CD14-positive monocyte (primary cell): Measurements from ENCODE around the gene TRIM56. TPM values are rescaled to one million over a fixed set of nuclear protein-coding genes. Genes with fewer than 3 reads are reported as not detected.

Experiments used
- DNase-seq, 3 donors: peaks; one replicate each; pipeline ENCODE4 v3.0.0-alpha.2; 2011 to 2022
- H2AFZ ChIP-seq: 2 replicates; pipeline ENCODE4 v1.6.0; 2012; ENCODE audit warnings: mild to moderate bottlenecking, low read depth, low read length, inconsistent platforms; ENCODE audit not compliant: insufficient read depth, poor library complexity, severe bottlenecking
- H3K27ac ChIP-seq, 2 donors: 1 replicate in 1 of 2; 2 replicates in 1 of 2; pipeline ENCODE4 v1.5.1; 2012 to 2013; ENCODE audit warnings: low read length in 2 of 2, control low read depth in 1 of 2, inconsistent platforms in 1 of 2, low read depth in 1 of 2, mild to moderate bottlenecking in 1 of 2
- H3K27me3 ChIP-seq, 2 donors: one replicate each; pipeline versions ENCODE4 v1.6.0 to v1.6.1; 2011 to 2013; ENCODE audit warnings: low read length in 2 of 2; ENCODE audit not compliant: control insufficient read depth in 2 of 2, insufficient read depth in 2 of 2
- H3K36me3 ChIP-seq, 2 donors: replicated peaks in 1 of 2; 1 replicate in 1 of 2; 2 replicates in 1 of 2; pipeline versions ENCODE4 v1.5.1 to v1.6.1; 2012 to 2013; ENCODE audit warnings: low read length in 2 of 2, control low read depth in 1 of 2, inconsistent platforms in 1 of 2, mild to moderate bottlenecking in 1 of 2; ENCODE audit not compliant: insufficient read depth in 2 of 2, control insufficient read depth in 1 of 2
- H3K4me1 ChIP-seq, 2 donors: 1 replicate in 1 of 2; 2 replicates in 1 of 2; pipeline versions ENCODE4 v1.5.1 to v1.6.1; 2012 to 2013; ENCODE audit warnings: low read length in 2 of 2, control low read depth in 1 of 2, inconsistent platforms in 1 of 2, mild to moderate bottlenecking in 1 of 2, moderate library complexity in 1 of 2; ENCODE audit not compliant: insufficient read depth in 2 of 2, control insufficient read depth in 1 of 2
- H3K4me2 ChIP-seq: replicated peaks from 2 replicates; pipeline ENCODE3; 2012; ENCODE audit warnings: low read length, moderate library complexity, mild to moderate bottlenecking; ENCODE audit not compliant: poor library complexity, severe bottlenecking; ENCODE audit errors: extremely low read depth
- H3K4me3 ChIP-seq, 3 experiments: fragments of 200-600 bp in 1 of 3; sonication (generic) in 1 of 3; replicated peaks in 1 of 3; 1 replicate in 2 of 3; 2 replicates in 1 of 3; pipeline ENCODE4 v1.5.1; 2011 to 2013; ENCODE audit warnings: low read length in 3 of 3, mild to moderate bottlenecking in 3 of 3, control low read depth in 2 of 3, low read depth in 2 of 3, inconsistent platforms in 1 of 3, moderate library complexity in 1 of 3
- H3K79me2 ChIP-seq: 2 replicates; pipeline ENCODE4 v1.6.0; 2012; ENCODE audit warnings: mild to moderate bottlenecking, control low read depth, inconsistent platforms, low read length, moderate library complexity; ENCODE audit not compliant: insufficient read depth
- H3K9ac ChIP-seq: 2 replicates; pipeline ENCODE4 v1.6.0; 2017; ENCODE audit warnings: low read length, mild to moderate bottlenecking; ENCODE audit not compliant: insufficient read depth, poor library complexity, severe bottlenecking
- H3K9me3 ChIP-seq, 2 donors: replicated peaks in 1 of 2; 1 replicate in 1 of 2; 2 replicates in 1 of 2; pipeline versions ENCODE4 v1.5.1 to v1.6.1; 2012 to 2013; ENCODE audit warnings: low read length in 2 of 2, control low read depth in 1 of 2; ENCODE audit not compliant: control insufficient read depth in 1 of 2, insufficient read depth in 1 of 2
- H4K20me1 ChIP-seq: 2 replicates; pipeline ENCODE4 v1.6.0; 2012; ENCODE audit warnings: mild to moderate bottlenecking, low read length, control low read depth, moderate library complexity; ENCODE audit not compliant: insufficient read depth
- H3K27ac Mint-ChIP-seq, 7 donors: one replicate each; pipeline ENCODE4 v1.8.0; 2020; ENCODE audit warnings: mild to moderate bottlenecking in 7 of 7, mixed read lengths in 7 of 7, moderate library complexity in 6 of 7, inconsistent platforms in 2 of 7
- H3K27me3 Mint-ChIP-seq, 3 donors: one replicate each; pipeline ENCODE4 v1.8.0; 2021 to 2022; ENCODE audit warnings: low read depth in 3 of 3, mild to moderate bottlenecking in 3 of 3, mixed read lengths in 3 of 3, moderate library complexity in 3 of 3, inconsistent platforms in 1 of 3
- H3K36me3 Mint-ChIP-seq, 2 donors: one replicate each; pipeline ENCODE4 v1.8.0; 2020; ENCODE audit warnings: mixed read lengths in 2 of 2, inconsistent platforms in 1 of 2, mild to moderate bottlenecking in 1 of 2
- H3K4me1 Mint-ChIP-seq: one replicate; pipeline ENCODE4 v1.8.0; 2020; ENCODE audit warnings: mild to moderate bottlenecking, mixed read lengths
- H3K4me3 Mint-ChIP-seq, 2 donors: one replicate each; pipeline ENCODE4 v1.8.0; 2020; ENCODE audit warnings: mild to moderate bottlenecking in 2 of 2, mixed read lengths in 2 of 2, moderate library complexity in 1 of 2
- H3K9me3 Mint-ChIP-seq, 7 donors: one replicate each; pipeline ENCODE4 v1.8.0; 2020 to 2022; ENCODE audit warnings: mixed read lengths in 7 of 7, mild to moderate bottlenecking in 6 of 7, moderate library complexity in 6 of 7, inconsistent platforms in 2 of 7
- WGBS: methylation state at CpG from one replicate; pipeline ENCODE4 v1.1.5; 2013; ENCODE audit warnings: missing lambda C conversion rate; ENCODE audit not compliant: insufficient coverage; 5-methylcytosine and 5-hydroxymethylcytosine counted together
- intact Hi-C, 2 donors: fragments of 100-400 bp; cut with micrococcal nuclease; formaldehyde crosslinking; loops; one replicate each; pipeline versions ENCODE4 v1.15.0 to v1.15.1; 2023
- polyA plus RNA-seq, 3 donors: library from polyadenylated mRNA; depleted of rRNA in 1 of 3; unstranded in 2 of 3; stranded (reverse) in 1 of 3; fragments of 300-500 nt in 2 of 3; fragments of >200 nt in 1 of 3; fragmentation: Illumina TruSeq in 2 of 3; gene quantifications; 1 replicate in 2 of 3; 2 replicates in 1 of 3; pipeline ENCODE4 v1.2.3, GENCODE V29; 2012 to 2021
- TF ChIP-seq, protein P1 (sequence below): fragments of 200-600 bp; IDR thresholded peaks from one replicate; pipeline ENCODE4 v1.8.0; 2022; ENCODE audit warnings: antibody characterized with exemption, mild to moderate bottlenecking

TRIM56 gene
- polyA plus RNA-seq, 3 donors, result 0.66 to 9.4 (median 1.2) TPM

GRCh38 chr7:101099969-101100781 lies 14.9 kb downstream of the TRIM56 start:
- H3K36me3 ChIP-seq, result no peaks in the 10 kb centered on the region
- peaks cover 0 to 2% (median 0%) of the 10 kb centered on the region in 7 donors for H3K9me3 Mint-ChIP-seq
- H3K27ac ChIP-seq, result no peak overlapping the region
- DNase-seq, result peak; percentile 84 to 93 (median 88)
- no peak overlapping the region for H2AFZ ChIP-seq
- H4K20me1 ChIP-seq, result peaks cover 24% of the 10 kb centered on the region
- H3K79me2 ChIP-seq, result no peaks in the 10 kb centered on the region
- H3K4me2 ChIP-seq, result peak overlapping the region; percentile 58
- peak overlapping the region in 1 of 2 donors; percentile 67 for H3K4me3 Mint-ChIP-seq
- H3K4me1 Mint-ChIP-seq, result peaks cover 16% of the 10 kb centered on the region
- TF ChIP-seq, protein P1, sequence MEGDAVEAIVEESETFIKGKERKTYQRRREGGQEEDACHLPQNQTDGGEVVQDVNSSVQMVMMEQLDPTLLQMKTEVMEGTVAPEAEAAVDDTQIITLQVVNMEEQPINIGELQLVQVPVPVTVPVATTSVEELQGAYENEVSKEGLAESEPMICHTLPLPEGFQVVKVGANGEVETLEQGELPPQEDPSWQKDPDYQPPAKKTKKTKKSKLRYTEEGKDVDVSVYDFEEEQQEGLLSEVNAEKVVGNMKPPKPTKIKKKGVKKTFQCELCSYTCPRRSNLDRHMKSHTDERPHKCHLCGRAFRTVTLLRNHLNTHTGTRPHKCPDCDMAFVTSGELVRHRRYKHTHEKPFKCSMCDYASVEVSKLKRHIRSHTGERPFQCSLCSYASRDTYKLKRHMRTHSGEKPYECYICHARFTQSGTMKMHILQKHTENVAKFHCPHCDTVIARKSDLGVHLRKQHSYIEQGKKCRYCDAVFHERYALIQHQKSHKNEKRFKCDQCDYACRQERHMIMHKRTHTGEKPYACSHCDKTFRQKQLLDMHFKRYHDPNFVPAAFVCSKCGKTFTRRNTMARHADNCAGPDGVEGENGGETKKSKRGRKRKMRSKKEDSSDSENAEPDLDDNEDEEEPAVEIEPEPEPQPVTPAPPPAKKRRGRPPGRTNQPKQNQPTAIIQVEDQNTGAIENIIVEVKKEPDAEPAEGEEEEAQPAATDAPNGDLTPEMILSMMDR, result no peak
- H3K9me3 ChIP-seq, result no peaks in the 10 kb centered on the region
- H3K4me3 ChIP-seq, result peak overlapping the region in 1 of 3 experiments; percentile 15
- peak overlapping the region; percentile 10 for H3K9ac ChIP-seq
- peak overlapping the region in 4 of 7 donors; percentile 51 to 70 (median 62) for H3K27ac Mint-ChIP-seq
- H3K36me3 Mint-ChIP-seq, result no peaks in the 10 kb centered on the region
- intact Hi-C loops, result loop anchor here (5.0 kb wide), 1 partner anchor 37 kb away; no protein-coding TSS in a partner anchor
- peaks cover 2 to 16% of the 10 kb centered on the region in 2 donors for H3K27me3 ChIP-seq
- WGBS, result 2% methylated on average over 17 of the region's 26 CpGs
- H3K27me3 Mint-ChIP-seq, result peaks cover 14 to 37% (median 18%) of the 10 kb centered on the region in 3 donors
- H3K4me1 ChIP-seq, result peaks cover 12% of the 10 kb centered on the region in 2 donors

GRCh38 chr7:101100858-101101847 lies 15.9 kb downstream of the TRIM56 start:
- H3K9ac ChIP-seq, result no peak overlapping the region
- peaks cover 0 to 2% (median 0%) of the 10 kb centered on the region in 7 donors for H3K9me3 Mint-ChIP-seq
- H2AFZ ChIP-seq, result no peak overlapping the region
- no peaks in the 10 kb centered on the region for H3K9me3 ChIP-seq
- H3K36me3 ChIP-seq, result no peaks in the 10 kb centered on the region
- no peak for DNase-seq
- TF ChIP-seq, protein P1, result no peak
- peak overlapping the region in 1 of 2 donors; percentile 67 for H3K4me3 Mint-ChIP-seq
- H3K27ac Mint-ChIP-seq, result no peak overlapping the region
- peaks cover 2 to 16% of the 10 kb centered on the region in 2 donors for H3K27me3 ChIP-seq
- no peak overlapping the region for H3K27ac ChIP-seq
- intact Hi-C loops, result loop anchor here (5.0 kb wide), 1 partner anchor 36 kb away; no protein-coding TSS in a partner anchor
- peaks cover 12 to 13% of the 10 kb centered on the region in 2 donors for H3K4me1 ChIP-seq
- H3K27me3 Mint-ChIP-seq, result peaks cover 14 to 37% (median 15%) of the 10 kb centered on the region in 3 donors
- no peak overlapping the region for H3K4me3 ChIP-seq
- no peak overlapping the region for H3K4me2 ChIP-seq
- H3K4me1 Mint-ChIP-seq, result peaks cover 16% of the 10 kb centered on the region
- no peaks in the 10 kb centered on the region for H3K79me2 ChIP-seq
- WGBS, result 95% methylated on average over 7 of the region's 18 CpGs
- H4K20me1 ChIP-seq, result peaks cover 15% of the 10 kb centered on the region
- H3K36me3 Mint-ChIP-seq, result no peaks in the 10 kb centered on the region
